Measurements from ENCODE around the gene TMEFF2.
A peak's percentile ranks its signal among the peaks of the same experiment; 100 is the strongest.

TMEFF2 gene, protein sequence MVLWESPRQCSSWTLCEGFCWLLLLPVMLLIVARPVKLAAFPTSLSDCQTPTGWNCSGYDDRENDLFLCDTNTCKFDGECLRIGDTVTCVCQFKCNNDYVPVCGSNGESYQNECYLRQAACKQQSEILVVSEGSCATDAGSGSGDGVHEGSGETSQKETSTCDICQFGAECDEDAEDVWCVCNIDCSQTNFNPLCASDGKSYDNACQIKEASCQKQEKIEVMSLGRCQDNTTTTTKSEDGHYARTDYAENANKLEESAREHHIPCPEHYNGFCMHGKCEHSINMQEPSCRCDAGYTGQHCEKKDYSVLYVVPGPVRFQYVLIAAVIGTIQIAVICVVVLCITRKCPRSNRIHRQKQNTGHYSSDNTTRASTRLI

GRCh38 chr2:192194866-192195547, at the start of gene TMEFF2:
TSS of gene TMEFF2 (minus strand) at chr2:192194933. CDS start at chr2:192194524, 409 bp downstream.
- no peaks in the 10 kb centered on the region for H3K36me3 ChIP-seq (ENCODE audit: control insufficient read depth, insufficient read depth, low read length)
- H3K27ac ChIP-seq (ENCODE audit: low read length): no peak within 1 kb of the TSS
- H3K9me3 ChIP-seq (ENCODE audit: control insufficient read depth, insufficient read depth, low read length): no peaks in the 10 kb centered on the region
- no CpG with 5 or more reads among the region's 64 CpGs for WGBS (ENCODE audit: insufficient coverage, insufficient read length)
- DNase-seq (ENCODE audit: low read depth, low spot score): peak; percentile 81
- peak within 1 kb of the TSS; percentile 58; the same call in 1 of the 2 replicates for H3K4me3 ChIP-seq (ENCODE audit: low read length)
- H3K27me3 ChIP-seq (ENCODE audit: control insufficient read depth, insufficient read depth, low read length): peaks cover 24% of the 10 kb centered on the region
- H3K4me1 ChIP-seq (ENCODE audit: control insufficient read depth, insufficient read depth, low read length): peaks cover 1% of the 10 kb centered on the region; the same call in 1 of the 2 replicates

DNA sequence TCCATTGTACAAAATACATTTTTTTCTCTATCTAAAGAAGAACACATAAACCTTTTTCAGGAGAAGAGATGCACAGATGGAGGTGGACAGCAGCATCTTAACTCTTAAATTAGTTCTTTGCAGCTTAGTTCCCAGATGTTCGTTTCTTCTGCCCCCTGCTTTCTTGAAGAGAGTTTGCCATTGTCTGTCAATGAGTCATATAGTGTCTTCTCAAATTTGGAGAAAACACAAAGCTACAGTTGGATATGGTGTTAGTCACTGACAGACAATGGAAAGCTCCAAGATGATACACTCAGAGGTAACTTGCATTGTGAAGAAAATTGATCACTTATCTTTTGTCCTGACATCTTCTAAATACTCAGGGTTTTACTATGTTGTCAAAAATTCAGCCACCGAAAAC, 48.8 kb upstream of the TMEFF2 start:
- no peaks in the 10 kb centered on the region for H3K9me3 ChIP-seq (ENCODE audit: control insufficient read depth, insufficient read depth, low read length)
- no peaks in the 10 kb centered on the region for H3K4me1 ChIP-seq (ENCODE audit: control insufficient read depth, insufficient read depth, low read length)
- H3K36me3 ChIP-seq (ENCODE audit: control insufficient read depth, insufficient read depth, low read length): no peaks in the 10 kb centered on the region
- no peaks in the 10 kb centered on the region for H3K27me3 ChIP-seq (ENCODE audit: control insufficient read depth, insufficient read depth, low read length)
- no peak overlapping the region for H3K27ac ChIP-seq (ENCODE audit: low read length)
- WGBS (ENCODE audit: insufficient coverage, insufficient read length): no CpG with 5 or more reads among the region's 2 CpGs
- no peak overlapping the region for H3K4me3 ChIP-seq (ENCODE audit: low read length)
- no peak for DNase-seq (ENCODE audit: low read depth, low spot score)

DNA sequence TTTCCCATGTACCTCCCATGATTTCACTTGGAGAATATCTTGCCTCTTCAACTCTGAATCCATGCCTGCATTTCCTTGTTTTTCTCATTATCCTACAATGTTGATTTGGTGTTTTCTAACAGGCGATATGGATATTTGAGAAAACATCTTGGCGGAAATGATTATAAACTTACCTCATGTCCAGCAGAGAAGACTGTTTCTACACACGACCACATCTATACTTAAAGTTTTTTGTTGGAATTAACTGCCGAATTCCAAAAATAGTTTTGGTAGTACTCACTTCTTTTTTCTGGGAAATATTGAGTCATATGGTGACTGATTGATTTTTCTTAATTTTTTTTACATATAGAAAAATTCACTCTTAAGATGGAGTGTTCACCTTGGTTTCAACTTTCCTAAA, 41.4 kb upstream of the TMEFF2 start:
- Histone ChIP-seq H3K9me3 (ENCODE audit: control insufficient read depth, insufficient read depth, low read length) (no peaks in the 10 kb centered on the region), H3K27ac (ENCODE audit: low read length) (no peak overlapping the region), H3K4me3 (ENCODE audit: low read length) (no peak overlapping the region), H3K4me1 (ENCODE audit: control insufficient read depth, insufficient read depth, low read length) (no peaks in the 10 kb centered on the region), H3K27me3 (ENCODE audit: control insufficient read depth, insufficient read depth, low read length) (no peaks in the 10 kb centered on the region), H3K36me3 (ENCODE audit: control insufficient read depth, insufficient read depth, low read length) (no peaks in the 10 kb centered on the region)
- DNase-seq (ENCODE audit: low read depth, low spot score): no peak
- WGBS (ENCODE audit: insufficient coverage, insufficient read length): no CpG with 5 or more reads among the region's 4 CpGs

GRCh38 chr2:192230889-192231453, 36.2 kb upstream of the TMEFF2 start:
- DNase-seq (ENCODE audit: low read depth, low spot score): no peak
- no peaks in the 10 kb centered on the region for H3K36me3 ChIP-seq (ENCODE audit: control insufficient read depth, insufficient read depth, low read length)
- H3K27me3 ChIP-seq (ENCODE audit: control insufficient read depth, insufficient read depth, low read length): no peaks in the 10 kb centered on the region
- H3K9me3 ChIP-seq (ENCODE audit: control insufficient read depth, insufficient read depth, low read length): no peaks in the 10 kb centered on the region
- no peaks in the 10 kb centered on the region for H3K4me1 ChIP-seq (ENCODE audit: control insufficient read depth, insufficient read depth, low read length)
- H3K4me3 ChIP-seq (ENCODE audit: low read length): no peak overlapping the region
- no CpG with 5 or more reads among the region's 6 CpGs for WGBS (ENCODE audit: insufficient coverage, insufficient read length)
- H3K27ac ChIP-seq (ENCODE audit: low read length): no peak overlapping the region

DNA sequence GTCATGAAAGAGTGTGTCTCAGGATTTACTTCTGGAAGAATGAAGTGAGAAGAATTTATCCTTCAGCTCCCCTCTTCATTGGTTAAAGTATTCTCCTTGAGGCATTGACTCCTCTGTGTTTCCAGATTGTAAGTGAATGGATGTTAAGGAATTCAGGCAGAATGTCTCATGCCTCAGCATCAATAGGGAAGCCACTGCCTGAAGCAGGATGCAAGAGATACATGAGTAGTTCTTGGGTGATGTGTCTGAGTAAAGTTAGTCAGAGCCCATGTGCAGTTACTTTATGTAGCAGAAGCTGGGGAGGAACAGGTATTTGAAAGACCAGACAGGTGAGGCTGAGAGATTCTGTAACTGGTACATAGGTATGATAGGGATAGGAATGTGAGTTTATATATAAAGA, 34.0 kb upstream of the TMEFF2 start:
- H3K36me3 ChIP-seq (ENCODE audit: control insufficient read depth, insufficient read depth, low read length): no peaks in the 10 kb centered on the region
- H3K27me3 ChIP-seq (ENCODE audit: control insufficient read depth, insufficient read depth, low read length): no peaks in the 10 kb centered on the region
- no peak for DNase-seq (ENCODE audit: low read depth, low spot score)
- no peak overlapping the region for H3K27ac ChIP-seq (ENCODE audit: low read length)
- H3K4me1 ChIP-seq (ENCODE audit: control insufficient read depth, insufficient read depth, low read length): no peaks in the 10 kb centered on the region
- H3K4me3 ChIP-seq (ENCODE audit: low read length): no peak overlapping the region
- no peaks in the 10 kb centered on the region for H3K9me3 ChIP-seq (ENCODE audit: control insufficient read depth, insufficient read depth, low read length)

DNA sequence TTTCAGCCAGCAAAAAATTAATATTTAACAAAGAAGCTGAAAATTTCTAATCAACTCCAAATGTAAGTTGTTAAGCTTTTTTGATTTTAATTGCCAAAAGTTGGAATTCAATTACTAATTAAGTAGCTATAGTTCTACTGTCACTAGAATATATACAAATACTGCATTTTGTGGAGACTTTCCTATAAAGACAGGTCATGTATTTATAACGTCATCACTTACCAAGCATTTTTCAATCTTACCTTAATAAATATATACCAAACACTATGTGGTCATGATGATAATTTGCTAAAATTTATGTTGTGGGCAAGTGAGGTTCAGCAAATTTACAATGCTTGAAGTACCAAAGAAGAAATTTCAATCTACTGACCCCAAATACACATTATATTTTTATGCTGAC, 24.2 kb upstream of the TMEFF2 start:
- DNase-seq (ENCODE audit: low read depth, low spot score): no peak
- Histone ChIP-seq H3K36me3 (ENCODE audit: control insufficient read depth, insufficient read depth, low read length) (no peaks in the 10 kb centered on the region), H3K4me1 (ENCODE audit: control insufficient read depth, insufficient read depth, low read length) (no peaks in the 10 kb centered on the region), H3K27me3 (ENCODE audit: control insufficient read depth, insufficient read depth, low read length) (no peaks in the 10 kb centered on the region), H3K27ac (ENCODE audit: low read length) (no peak overlapping the region), H3K9me3 (ENCODE audit: control insufficient read depth, insufficient read depth, low read length) (no peaks in the 10 kb centered on the region), H3K4me3 (ENCODE audit: low read length) (no peak overlapping the region)
- no CpG with 5 or more reads among the region's 1 CpG for WGBS (ENCODE audit: insufficient coverage, insufficient read length)

- no peaks in the 10 kb centered on the region for H3K27me3 ChIP-seq (ENCODE audit: control insufficient read depth, insufficient read depth, low read length)
- no peak for DNase-seq (ENCODE audit: low read depth, low spot score)
- no peaks in the 10 kb centered on the region for H3K4me1 ChIP-seq (ENCODE audit: control insufficient read depth, insufficient read depth, low read length)
- H3K4me3 ChIP-seq (ENCODE audit: low read length): no peak overlapping the region
- no peak overlapping the region for H3K27ac ChIP-seq (ENCODE audit: low read length)
- no peaks in the 10 kb centered on the region for H3K9me3 ChIP-seq (ENCODE audit: control insufficient read depth, insufficient read depth, low read length)
- H3K36me3 ChIP-seq (ENCODE audit: control insufficient read depth, insufficient read depth, low read length): no peaks in the 10 kb centered on the region
- no CpG with 5 or more reads among the region's 2 CpGs for WGBS (ENCODE audit: insufficient coverage, insufficient read length)
Measured at GRCh38 chr2:192218377-192218776, 23.6 kb upstream of the TMEFF2 start.

DNA sequence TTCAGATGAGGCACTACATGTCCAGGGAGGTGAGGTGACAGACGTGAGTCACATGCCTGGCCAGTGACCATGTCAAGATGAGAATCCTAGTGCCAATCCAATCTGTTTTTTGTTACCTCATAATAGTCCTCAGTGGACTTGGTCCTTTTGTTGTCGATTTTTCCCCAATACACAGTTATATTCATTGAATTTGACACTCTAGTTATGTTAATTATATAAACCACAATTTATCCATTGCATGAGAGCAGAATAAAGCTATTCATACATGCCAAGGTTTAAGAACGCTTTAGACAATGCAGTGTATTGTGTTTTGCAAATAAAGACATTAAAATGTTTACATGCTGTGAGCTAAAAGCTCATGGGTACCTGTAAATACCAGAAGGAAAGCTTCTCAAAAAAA, 21.6 kb upstream of the TMEFF2 start:
- no CpG with 5 or more reads among the region's 3 CpGs for WGBS (ENCODE audit: insufficient coverage, insufficient read length)
- Histone ChIP-seq H3K27me3 (ENCODE audit: control insufficient read depth, insufficient read depth, low read length) (no peaks in the 10 kb centered on the region), H3K4me3 (ENCODE audit: low read length) (no peak overlapping the region), H3K27ac (ENCODE audit: low read length) (no peak overlapping the region), H3K36me3 (ENCODE audit: control insufficient read depth, insufficient read depth, low read length) (no peaks in the 10 kb centered on the region), H3K4me1 (ENCODE audit: control insufficient read depth, insufficient read depth, low read length) (no peaks in the 10 kb centered on the region), H3K9me3 (ENCODE audit: control insufficient read depth, insufficient read depth, low read length) (no peaks in the 10 kb centered on the region)
- DNase-seq (ENCODE audit: low read depth, low spot score): no peak

DNA sequence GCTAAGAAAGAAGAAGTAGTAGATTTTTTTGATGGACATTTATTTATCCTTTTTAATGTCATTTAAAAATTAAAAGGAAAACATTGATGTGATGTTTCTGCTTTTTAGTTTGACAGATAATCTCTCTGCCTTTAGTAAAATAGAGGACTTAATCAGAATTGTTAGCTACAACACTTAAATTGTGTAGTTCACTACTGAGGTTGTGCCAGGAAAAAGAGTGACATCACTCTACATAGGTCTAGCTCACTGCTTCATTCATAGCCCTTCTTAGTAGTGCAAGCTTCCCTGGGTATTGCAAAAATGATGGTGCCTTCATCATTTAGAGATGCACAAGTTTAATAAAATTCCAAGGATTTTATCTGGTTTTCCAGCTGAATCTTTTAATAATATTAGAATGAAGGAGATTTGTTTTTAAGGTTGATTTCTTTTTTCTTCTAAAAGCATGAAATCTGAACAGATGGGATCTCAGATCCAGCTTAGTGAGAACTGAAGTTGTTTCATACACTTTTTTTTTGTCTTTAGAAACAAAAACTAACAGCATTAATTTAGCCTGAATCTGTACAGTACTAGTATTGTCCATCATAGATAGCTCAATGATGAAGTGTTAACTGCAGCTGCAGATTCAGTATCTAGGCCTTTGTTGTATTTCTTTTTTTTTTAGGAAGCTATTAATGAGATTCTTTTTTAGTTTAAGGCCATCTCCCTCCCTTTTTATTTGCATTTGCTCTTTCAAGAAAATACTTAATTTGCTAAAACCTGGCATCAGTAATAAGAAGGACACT, 20.6 kb upstream of the TMEFF2 start:
- Histone ChIP-seq H3K27ac (ENCODE audit: low read length) (no peak overlapping the region), H3K4me1 (ENCODE audit: control insufficient read depth, insufficient read depth, low read length) (no peaks in the 10 kb centered on the region), H3K9me3 (ENCODE audit: control insufficient read depth, insufficient read depth, low read length) (no peaks in the 10 kb centered on the region), H3K36me3 (ENCODE audit: control insufficient read depth, insufficient read depth, low read length) (no peaks in the 10 kb centered on the region), H3K27me3 (ENCODE audit: control insufficient read depth, insufficient read depth, low read length) (no peaks in the 10 kb centered on the region), H3K4me3 (ENCODE audit: low read length) (no peak overlapping the region)
- no peak for DNase-seq (ENCODE audit: low read depth, low spot score)

- Histone ChIP-seq H3K36me3 (ENCODE audit: control insufficient read depth, insufficient read depth, low read length) (no peaks in the 10 kb centered on the region), H3K9me3 (ENCODE audit: control insufficient read depth, insufficient read depth, low read length) (no peaks in the 10 kb centered on the region), H3K4me3 (ENCODE audit: low read length) (no peak overlapping the region), H3K4me1 (ENCODE audit: control insufficient read depth, insufficient read depth, low read length) (no peaks in the 10 kb centered on the region), H3K27me3 (ENCODE audit: control insufficient read depth, insufficient read depth, low read length) (no peaks in the 10 kb centered on the region), H3K27ac (ENCODE audit: low read length) (no peak overlapping the region)
- DNase-seq (ENCODE audit: low read depth, low spot score): no peak
Measured at GRCh38 chr2:192208848-192209247, 14.1 kb upstream of the TMEFF2 start.

Measured in iPS DF 6.9 (cell line).